IPS-NIHi11 (cell line): Measurements from ENCODE around the gene SCAP.

Experiments
- DNase-seq: peaks from one replicate; pipeline ENCODE4 v3.0.0; 2012; ENCODE audit warnings: mixed read lengths, low spot score

Gene SCAP

GRCh38 chr3:47413751-47414150 lies 62.0 kb downstream of the SCAP start:
- no peak for DNase-seq

GRCh38 chr3:47412842-47413520 lies 62.8 kb downstream of the SCAP start:
- no peak for DNase-seq

GRCh38 chr3:47412453-47412756 lies 63.3 kb downstream of the SCAP start:
- no peak for DNase-seq

- DNase-seq: no peak
Measured at GRCh38 chr3:47411696-47412452, 63.9 kb downstream of the SCAP start.

GRCh38 chr3:47410801-47411646 lies 64.7 kb downstream of the SCAP start:
- DNase-seq: peak; percentile 14

- DNase-seq: peak; percentile 36
Measured at GRCh38 chr3:47410417-47410720, 65.4 kb downstream of the SCAP start.

GRCh38 chr3:47409688-47410416 lies 65.9 kb downstream of the SCAP start:
- peak; percentile 25 for DNase-seq

GRCh38 chr3:47409284-47409683 lies 66.5 kb downstream of the SCAP start:
- no peak for DNase-seq

- peak; percentile 8 for DNase-seq
Measured at GRCh38 chr3:47408839-47409229, 66.9 kb downstream of the SCAP start.

- DNase-seq: no peak
Measured at GRCh38 chr3:47407896-47408838, 67.6 kb downstream of the SCAP start.

- no peak for DNase-seq
Measured at GRCh38 chr3:47407237-47407636, 68.5 kb downstream of the SCAP start.

GRCh38 chr3:47406762-47407149 lies 69.0 kb downstream of the SCAP start:
- peak; percentile 70 for DNase-seq

- DNase-seq: no peak
Measured at GRCh38 chr3:47405820-47406761, 69.7 kb downstream of the SCAP start.

- DNase-seq: peak; percentile 27
Measured at GRCh38 chr3:47404955-47405790, 70.6 kb downstream of the SCAP start.

GRCh38 chr3:47404431-47404876 lies 71.3 kb downstream of the SCAP start:
- DNase-seq: no peak

GRCh38 chr3:47399531-47400270 lies 76.0 kb downstream of the SCAP start:
- DNase-seq: no peak

GRCh38 chr3:47399016-47399415 lies 76.7 kb downstream of the SCAP start:
- DNase-seq: no peak

- DNase-seq: no peak
Measured at GRCh38 chr3:47398228-47398627, 77.5 kb downstream of the SCAP start.
